KMS-11 (cell line): Measurements from ENCODE around the gene NSF.

Experiments
- H2AFZ ChIP-seq: fragments of 200-600 bp; sonication (generic); 2 replicates; pipeline ENCODE4 v1.6.1; 2016; ENCODE audit warnings: antibody characterized with exemption, mixed run types, low read depth
- H3K27ac ChIP-seq: fragments of 200-600 bp; sonication (generic); 2 replicates; pipeline ENCODE4 v1.6.1; 2016; ENCODE audit warnings: mild to moderate bottlenecking, mixed run types
- H3K27me3 ChIP-seq: fragments of 200-600 bp; sonication (generic); 2 replicates; pipeline ENCODE4 v1.6.1; 2017; ENCODE audit warnings: mild to moderate bottlenecking, low read depth, mixed run types, moderate library complexity; ENCODE audit not compliant: insufficient read depth
- H3K36me3 ChIP-seq: fragments of 200-600 bp; sonication (generic); 2 replicates; pipeline ENCODE4 v1.6.1; 2017; ENCODE audit warnings: mild to moderate bottlenecking, mixed run types; ENCODE audit not compliant: insufficient read depth
- H3K4me1 ChIP-seq: fragments of 200-600 bp; sonication (generic); 2 replicates; pipeline ENCODE4 v1.6.1; 2016; ENCODE audit warnings: mild to moderate bottlenecking, low read depth, mixed run types; ENCODE audit not compliant: poor library complexity, severe bottlenecking
- H3K4me2 ChIP-seq: fragments of 200-600 bp; sonication (generic); 2 replicates; pipeline ENCODE4 v1.7.0; 2016; ENCODE audit warnings: mild to moderate bottlenecking, mixed run types
- H3K4me3 ChIP-seq: fragments of 200-600 bp; sonication (generic); IDR thresholded peaks from 2 replicates; pipeline ENCODE4 v1.6.1; 2017; ENCODE audit warnings: low read depth, low read length, mixed read lengths; ENCODE audit not compliant: insufficient read depth
- H3K79me2 ChIP-seq: fragments of 200-600 bp; sonication (generic); 2 replicates; pipeline ENCODE4 v1.6.1; 2016; ENCODE audit warnings: low read depth, mixed run types; ENCODE audit not compliant: insufficient read depth
- H3K9ac ChIP-seq: fragments of 200-600 bp; sonication (generic); 2 replicates; pipeline ENCODE4 v1.6.1; 2016; ENCODE audit warnings: mild to moderate bottlenecking, mixed run types
- H4K20me1 ChIP-seq: fragments of 200-600 bp; sonication (generic); 2 replicates; pipeline ENCODE4 v1.6.1; 2016; ENCODE audit warnings: mild to moderate bottlenecking, mixed run types; ENCODE audit not compliant: insufficient read depth
- TF ChIP-seq, protein P1 (sequence below): fragments of 200-600 bp; sonication (generic); conservative IDR thresholded peaks from 2 replicates; pipeline ENCODE4 v1.6.1; 2017; ENCODE audit warnings: low read depth, mild to moderate bottlenecking, antibody characterized with exemption, low read length, moderate library complexity, mixed read lengths

NSF gene

DNA sequence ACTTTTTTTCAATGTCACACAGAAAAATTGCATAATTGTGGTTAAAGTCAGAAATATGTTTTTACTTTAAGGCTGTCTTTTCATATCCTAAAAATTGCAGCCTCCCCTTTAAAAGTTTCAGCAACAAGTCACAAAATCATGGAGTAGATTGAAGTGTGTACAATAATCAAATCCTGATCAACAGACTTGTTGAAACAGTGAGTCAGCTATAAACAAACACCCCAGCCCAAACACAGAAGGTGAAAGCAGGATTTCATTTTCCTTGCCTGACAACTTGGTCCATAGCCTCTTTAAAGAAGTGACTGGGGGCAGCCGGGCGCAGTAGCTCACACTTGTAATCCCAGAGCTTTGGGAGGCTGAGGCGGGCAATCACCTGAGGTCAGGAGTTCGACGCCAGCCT, 168.1 kb downstream of the NSF start:
- H3K27ac ChIP-seq: no peak overlapping the region
- TF ChIP-seq, protein P1, sequence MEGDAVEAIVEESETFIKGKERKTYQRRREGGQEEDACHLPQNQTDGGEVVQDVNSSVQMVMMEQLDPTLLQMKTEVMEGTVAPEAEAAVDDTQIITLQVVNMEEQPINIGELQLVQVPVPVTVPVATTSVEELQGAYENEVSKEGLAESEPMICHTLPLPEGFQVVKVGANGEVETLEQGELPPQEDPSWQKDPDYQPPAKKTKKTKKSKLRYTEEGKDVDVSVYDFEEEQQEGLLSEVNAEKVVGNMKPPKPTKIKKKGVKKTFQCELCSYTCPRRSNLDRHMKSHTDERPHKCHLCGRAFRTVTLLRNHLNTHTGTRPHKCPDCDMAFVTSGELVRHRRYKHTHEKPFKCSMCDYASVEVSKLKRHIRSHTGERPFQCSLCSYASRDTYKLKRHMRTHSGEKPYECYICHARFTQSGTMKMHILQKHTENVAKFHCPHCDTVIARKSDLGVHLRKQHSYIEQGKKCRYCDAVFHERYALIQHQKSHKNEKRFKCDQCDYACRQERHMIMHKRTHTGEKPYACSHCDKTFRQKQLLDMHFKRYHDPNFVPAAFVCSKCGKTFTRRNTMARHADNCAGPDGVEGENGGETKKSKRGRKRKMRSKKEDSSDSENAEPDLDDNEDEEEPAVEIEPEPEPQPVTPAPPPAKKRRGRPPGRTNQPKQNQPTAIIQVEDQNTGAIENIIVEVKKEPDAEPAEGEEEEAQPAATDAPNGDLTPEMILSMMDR: no peak

DNA sequence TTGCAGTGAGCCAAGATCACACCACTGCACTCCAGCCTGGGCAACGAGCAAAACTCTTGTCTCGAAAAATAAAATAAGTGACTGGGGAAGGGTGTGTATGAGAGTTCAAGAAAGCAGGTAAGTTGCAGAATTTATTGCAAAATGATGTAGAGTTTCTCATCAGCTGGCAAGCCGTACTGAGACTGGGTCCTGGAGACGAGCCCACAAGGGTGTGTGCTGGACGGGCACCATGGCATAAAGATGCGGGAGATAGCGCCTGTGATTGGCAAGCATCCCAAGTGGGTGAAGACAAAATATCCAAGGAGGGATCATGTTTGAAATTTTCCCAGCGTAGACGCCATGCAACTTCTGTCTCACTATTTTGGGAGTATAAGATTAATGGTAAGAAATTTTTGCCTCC, 168.7 kb downstream of the NSF start:
- H3K4me2 ChIP-seq: no peak overlapping the region
- H3K36me3 ChIP-seq: no peaks in the 10 kb centered on the region

More for the DNA sequence above, 168.1 kb downstream of the NSF start:
- Histone ChIP-seq H3K79me2 (no peaks in the 10 kb centered on the region), H3K27me3 (no peaks in the 10 kb centered on the region), H3K9ac (no peak overlapping the region), H2AFZ (no peak overlapping the region), H3K4me1 (no peaks in the 10 kb centered on the region), H3K4me3 (no peak overlapping the region), H3K36me3 (no peaks in the 10 kb centered on the region), H4K20me1 (no peaks in the 10 kb centered on the region), H3K4me2 (no peak overlapping the region)

DNA sequence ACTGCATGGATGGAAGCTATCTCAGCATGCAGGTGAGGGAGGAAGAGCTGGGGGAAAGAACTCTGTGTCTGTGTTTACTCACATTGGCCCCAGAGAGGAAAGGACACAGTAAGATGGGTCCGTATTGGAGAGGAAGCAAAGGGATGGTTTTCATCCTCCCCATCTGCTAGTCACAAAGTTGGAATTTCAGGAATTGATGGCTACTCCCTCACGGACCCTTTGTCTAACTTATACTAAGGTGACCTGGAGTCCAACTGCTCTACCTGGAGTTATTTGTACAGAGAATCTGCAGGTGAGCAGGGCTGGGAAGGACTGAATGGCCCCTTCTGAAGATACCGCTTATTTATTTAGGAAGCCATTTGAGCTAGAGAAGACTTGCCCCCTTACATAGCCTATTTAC, 172.9 kb downstream of the NSF start:
- Histone ChIP-seq H2AFZ (no peak overlapping the region), H4K20me1 (no peaks in the 10 kb centered on the region), H3K4me1 (no peaks in the 10 kb centered on the region), H3K4me2 (no peak overlapping the region), H3K9ac (no peak overlapping the region), H3K79me2 (no peaks in the 10 kb centered on the region), H3K4me3 (no peak overlapping the region), H3K36me3 (no peaks in the 10 kb centered on the region), H3K27me3 (no peaks in the 10 kb centered on the region), H3K27ac (no peak overlapping the region)
- TF ChIP-seq, protein P1: no peak

More for the DNA sequence above, 168.7 kb downstream of the NSF start:
- H4K20me1 ChIP-seq: no peaks in the 10 kb centered on the region
- H3K27ac ChIP-seq: no peak overlapping the region
- no peaks in the 10 kb centered on the region for H3K27me3 ChIP-seq
- H3K4me3 ChIP-seq: no peak overlapping the region
- no peak overlapping the region for H3K9ac ChIP-seq
- no peak overlapping the region for H2AFZ ChIP-seq
- no peaks in the 10 kb centered on the region for H3K79me2 ChIP-seq
- TF ChIP-seq, protein P1: no peak
- H3K4me1 ChIP-seq: no peaks in the 10 kb centered on the region

DNA sequence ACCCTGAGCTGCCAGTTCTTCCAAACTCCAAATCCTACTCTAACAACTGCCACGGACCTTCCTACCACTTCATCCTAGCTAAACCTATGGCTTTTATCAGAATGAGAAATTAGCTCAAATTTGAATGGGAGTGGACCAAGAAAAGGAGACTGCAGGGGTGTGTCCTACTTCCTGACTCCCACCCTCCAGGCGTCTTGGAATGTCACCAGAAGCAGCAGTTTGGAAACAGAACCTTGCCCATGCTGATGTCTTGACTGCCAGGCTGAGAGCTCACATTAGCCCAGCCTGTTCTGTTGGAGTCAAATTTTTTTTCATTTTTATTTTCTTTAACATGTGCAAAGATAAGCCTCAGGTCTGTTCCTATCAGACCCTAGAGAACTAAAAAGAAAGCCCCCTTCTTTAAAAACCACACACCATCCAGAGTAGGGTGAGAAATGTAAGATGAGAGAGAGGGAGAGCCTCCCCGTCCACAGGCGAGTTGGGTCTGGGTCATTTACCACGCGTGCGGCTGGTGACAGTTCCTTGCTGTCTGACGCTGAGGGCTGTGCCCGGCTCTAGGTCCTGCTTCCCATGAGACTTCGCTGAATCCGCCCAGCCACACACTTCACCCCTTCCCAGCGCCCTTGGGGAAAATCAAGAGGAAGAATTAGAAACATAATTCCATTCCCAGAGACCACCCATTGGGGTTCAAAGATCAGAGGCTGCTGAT, 173.7 kb downstream of the NSF start:
- Histone ChIP-seq H3K4me3 (no peak overlapping the region), H2AFZ (no peak overlapping the region), H3K27me3 (no peaks in the 10 kb centered on the region), H3K4me1 (no peaks in the 10 kb centered on the region), H3K79me2 (no peaks in the 10 kb centered on the region), H3K27ac (no peak overlapping the region), H3K4me2 (no peak overlapping the region), H3K36me3 (no peaks in the 10 kb centered on the region), H3K9ac (no peak overlapping the region), H4K20me1 (no peaks in the 10 kb centered on the region)
- TF ChIP-seq, protein P1: no peak
